Stimulated activated naive CD4-positive, alpha-beta T cell (primary cell): Measurements from ENCODE around the gene LRFN4.
"Not testable (repeated sequence)": the region's sequence is repeated elsewhere in the genome, so short reads cannot be mapped to it uniquely, and the experiment has no call there.

Source experiments
- DNase-seq, 6 experiments: peaks; one replicate each; lab custom pipeline; 2025; lab: John Stamatoyannopoulos, UW

LRFN4 gene

GRCh38 chr11:66856496-66857233, at the start of gene LRFN4:
Gene LRFN4 (plus strand): TSS chr11:66857064. CDS start chr11:66857745, 681 bp downstream.
- DNase-seq, result peak; percentile 27 to 62 (median 42)

- DNase-seq, result no peak
These were observed 47.3 kb upstream of the LRFN4 start for GRCh38 chr11:66809592-66809991.

DNA sequence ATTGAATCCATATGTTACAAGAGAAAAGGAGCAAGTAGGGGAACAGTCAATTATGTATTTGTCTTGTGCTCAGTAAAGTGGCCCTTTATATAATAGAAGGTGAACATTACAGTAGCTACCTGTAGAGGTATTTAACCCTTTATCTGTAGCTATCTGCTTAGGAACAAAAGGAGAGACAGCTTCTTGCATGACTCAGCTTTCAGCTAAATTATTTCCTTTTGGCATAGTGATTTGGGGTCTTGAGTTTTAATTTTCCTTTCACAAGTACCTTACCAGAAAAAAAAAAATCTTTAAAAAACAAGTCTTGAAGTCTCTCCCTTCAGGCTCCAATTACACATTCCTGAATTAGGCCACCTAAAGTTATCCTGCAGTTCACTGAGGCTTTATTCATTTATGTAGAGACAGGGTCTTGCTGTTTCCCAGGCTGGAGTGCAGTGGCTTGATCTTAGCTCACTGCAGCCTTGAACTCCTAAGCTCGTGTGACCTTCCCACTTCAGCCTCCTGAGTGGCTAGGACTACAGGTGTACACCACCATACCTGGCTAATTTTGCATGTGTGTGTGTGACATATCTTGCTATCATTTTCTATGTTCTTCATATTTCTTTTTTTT, 46.2 kb upstream of the LRFN4 start:
- DNase-seq, result no peak

DNA sequence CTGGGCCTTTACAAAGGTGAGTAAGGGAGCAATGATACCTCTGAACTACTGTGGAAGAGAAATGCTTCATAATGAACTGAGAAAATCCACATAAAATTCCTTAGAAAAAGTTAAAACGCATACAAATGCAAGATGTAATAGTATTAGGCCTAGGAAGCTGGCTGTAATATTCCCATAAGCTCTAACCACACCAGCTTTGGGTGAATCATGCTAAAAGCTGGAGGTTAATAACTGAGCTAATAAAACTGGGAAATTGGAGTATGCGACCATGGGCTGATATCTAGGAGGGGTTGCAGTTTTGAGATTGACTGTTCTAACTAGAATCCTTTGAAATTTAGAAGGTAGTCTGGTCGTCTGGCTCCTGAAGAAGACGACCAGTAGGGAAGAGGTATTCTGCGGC, 42.2 kb upstream of the LRFN4 start:
- no peak for DNase-seq

- no peak for DNase-seq
These were observed 41.2 kb upstream of the LRFN4 start for GRCh38 chr11:66815646-66816045.

DNA sequence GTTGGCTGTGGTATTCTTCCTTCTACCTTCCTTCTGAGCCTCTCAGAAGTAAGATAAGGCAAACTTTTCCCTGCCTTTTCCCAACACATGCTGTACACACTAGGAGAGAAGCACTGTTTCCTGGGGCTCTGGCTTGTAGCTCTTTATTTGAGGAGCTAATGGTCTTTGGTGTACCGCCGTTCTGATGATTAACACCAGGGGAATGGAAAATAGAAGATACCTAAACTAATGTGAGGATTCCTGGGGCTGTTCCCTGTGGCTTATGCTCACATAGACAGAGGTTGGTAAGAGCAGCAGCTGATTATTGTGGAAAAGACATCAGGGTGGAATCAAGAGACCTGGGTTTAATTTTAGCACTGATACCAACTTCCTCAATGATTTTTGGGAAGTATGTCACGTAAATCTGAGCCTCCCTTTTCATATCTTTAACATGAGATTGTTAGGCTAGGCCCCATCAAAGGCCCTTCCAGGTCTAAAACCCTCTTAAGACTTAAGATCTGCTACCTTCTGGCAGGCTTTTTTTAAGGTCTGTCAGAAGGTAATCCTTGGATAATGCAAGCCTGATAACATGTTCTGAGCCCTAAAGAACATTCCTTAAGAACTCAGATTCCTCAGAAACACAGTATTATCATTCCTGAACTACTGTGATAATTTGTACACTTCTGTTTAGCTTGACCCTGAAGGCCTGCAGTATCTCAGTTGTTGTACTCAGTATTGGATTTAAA, 38.5 kb upstream of the LRFN4 start:
- no peak for DNase-seq

- no peak for DNase-seq
These were observed 36.5 kb upstream of the LRFN4 start for GRCh38 chr11:66820381-66820780.

DNA sequence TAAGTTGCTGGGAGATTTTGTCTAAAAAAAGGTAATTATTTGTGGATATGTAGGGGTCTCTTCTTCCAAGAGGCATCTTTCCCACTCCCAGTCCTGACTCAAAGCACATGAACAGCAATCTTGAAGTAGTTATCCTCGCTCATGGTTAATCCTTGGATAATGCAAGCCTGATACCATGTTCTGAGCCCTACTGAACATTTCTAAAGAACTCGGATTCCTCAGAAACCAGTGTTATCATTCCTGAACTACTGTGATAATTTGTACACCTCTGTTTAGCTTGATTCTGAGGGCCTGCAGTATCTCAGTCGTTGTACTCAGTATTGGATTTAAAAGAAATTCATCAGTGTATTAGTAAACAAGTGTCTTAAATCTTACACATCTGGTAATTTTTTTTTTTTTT, 36.0 kb upstream of the LRFN4 start:
- no peak for DNase-seq

- no peak for DNase-seq
These were observed 33.2 kb upstream of the LRFN4 start for GRCh38 chr11:66823700-66824099.

GRCh38 chr11:66824573-66824972, 32.3 kb upstream of the LRFN4 start:
- not testable (repeated sequence) for DNase-seq

GRCh38 chr11:66834539-66834845, 22.4 kb upstream of the LRFN4 start:
- no peak for DNase-seq

DNA sequence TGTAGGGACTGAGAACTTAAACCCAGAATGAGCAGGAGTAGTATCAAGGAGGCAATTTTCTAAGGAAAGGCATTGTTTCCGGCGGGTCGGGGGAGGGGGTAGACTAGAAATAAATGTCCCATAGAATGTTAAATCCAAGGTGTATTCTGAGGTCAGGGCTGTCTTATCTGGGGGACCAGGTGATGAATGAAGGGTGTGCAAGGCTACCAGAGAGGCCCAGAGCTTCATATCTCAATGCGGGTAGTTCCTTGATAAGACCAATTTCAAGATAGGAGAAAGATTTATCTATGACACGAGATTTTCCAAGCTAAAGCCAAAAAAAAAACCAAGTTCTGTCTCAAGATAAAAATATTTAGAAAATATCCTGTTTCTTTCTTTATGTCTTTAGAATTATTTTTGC, 21.9 kb upstream of the LRFN4 start:
- DNase-seq, result no peak

DNA sequence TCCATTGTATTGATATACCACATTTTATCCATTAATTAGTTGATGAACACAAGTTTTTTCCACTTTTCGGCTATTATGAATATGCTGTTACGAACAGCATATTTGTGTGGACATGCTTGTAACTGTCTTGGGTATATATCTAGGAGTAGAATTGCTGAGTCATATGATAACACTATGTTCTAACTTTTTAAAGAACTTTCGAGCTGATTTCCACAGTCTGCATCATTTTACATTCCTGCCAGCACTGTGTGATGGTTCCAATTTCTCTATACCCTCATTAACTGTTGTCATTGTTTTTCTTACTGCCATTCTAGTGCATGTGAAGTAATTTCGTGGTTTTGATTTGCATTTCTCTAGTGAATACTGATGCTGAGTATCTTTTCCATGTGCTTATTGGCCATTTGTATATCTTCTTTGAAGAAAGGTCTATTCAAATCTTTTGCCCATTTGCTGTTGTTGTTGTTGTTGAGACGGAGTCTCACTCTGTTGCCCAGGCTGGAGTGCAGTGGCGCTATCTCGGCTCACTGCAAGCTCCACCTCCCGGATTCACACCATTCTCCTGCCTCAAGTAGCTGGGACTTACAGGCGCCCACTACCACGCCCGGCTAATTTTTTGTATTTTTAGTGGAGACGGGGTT, 21.0 kb upstream of the LRFN4 start:
- no peak for DNase-seq

DNA sequence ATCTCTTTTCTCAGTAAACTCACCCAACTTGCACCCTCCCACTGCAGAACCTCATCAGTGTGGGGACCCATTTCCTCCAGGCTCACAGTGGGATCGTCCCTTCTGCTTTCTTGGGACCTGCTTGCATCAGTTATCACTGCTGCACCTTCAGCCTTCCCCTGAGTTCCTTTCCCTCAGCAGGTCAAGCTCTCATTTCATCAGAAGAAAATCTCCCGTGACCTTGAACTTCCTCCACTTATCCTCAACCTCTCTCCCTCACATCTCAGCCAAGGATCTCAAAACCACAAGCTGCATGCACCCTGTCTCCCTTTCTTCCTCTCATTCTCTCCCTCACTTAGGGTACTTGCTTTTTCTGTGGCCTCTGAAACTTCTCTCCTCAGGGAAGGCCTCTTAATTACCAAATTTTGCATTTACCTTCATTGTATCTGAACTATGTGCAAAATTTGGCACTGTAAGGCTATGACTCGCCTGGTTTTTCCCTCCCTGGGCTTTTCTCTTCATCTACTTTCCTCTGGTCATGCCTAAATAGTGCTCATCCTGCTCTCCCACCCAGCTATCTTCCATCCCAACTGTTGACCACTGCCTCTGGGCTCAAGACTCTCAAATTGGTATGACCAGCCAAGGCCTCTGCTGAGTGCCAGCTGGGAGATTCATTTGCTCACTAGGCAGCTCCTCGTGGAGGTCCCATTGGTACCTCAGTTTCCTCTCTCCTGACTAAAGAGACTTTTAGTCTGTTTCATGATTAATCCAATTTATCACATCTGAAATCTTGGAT, 16.4 kb upstream of the LRFN4 start:
- no peak for DNase-seq

DNA sequence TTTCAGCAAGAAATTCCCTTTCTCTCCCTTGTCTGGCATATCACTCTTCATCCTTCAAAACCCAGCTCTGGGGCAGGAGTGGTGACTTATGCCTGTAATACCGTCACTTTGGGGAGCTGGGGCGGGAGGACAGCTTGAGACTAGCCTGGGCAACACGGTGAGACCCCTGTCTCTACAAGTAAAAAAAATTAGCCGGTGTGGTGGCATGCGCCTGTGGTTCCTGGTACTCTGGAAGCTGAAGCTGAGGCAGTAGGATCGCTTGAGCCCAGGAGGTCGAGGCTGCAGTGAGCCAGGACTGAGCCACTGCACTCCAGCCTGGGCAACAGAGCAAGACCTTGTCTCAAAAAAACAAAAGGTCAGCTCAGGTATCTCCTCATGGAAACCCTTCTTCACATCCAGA, 15.0 kb upstream of the LRFN4 start:
- DNase-seq, result no peak

GRCh38 chr11:66842501-66842895, 14.4 kb upstream of the LRFN4 start:
- no peak for DNase-seq

DNA sequence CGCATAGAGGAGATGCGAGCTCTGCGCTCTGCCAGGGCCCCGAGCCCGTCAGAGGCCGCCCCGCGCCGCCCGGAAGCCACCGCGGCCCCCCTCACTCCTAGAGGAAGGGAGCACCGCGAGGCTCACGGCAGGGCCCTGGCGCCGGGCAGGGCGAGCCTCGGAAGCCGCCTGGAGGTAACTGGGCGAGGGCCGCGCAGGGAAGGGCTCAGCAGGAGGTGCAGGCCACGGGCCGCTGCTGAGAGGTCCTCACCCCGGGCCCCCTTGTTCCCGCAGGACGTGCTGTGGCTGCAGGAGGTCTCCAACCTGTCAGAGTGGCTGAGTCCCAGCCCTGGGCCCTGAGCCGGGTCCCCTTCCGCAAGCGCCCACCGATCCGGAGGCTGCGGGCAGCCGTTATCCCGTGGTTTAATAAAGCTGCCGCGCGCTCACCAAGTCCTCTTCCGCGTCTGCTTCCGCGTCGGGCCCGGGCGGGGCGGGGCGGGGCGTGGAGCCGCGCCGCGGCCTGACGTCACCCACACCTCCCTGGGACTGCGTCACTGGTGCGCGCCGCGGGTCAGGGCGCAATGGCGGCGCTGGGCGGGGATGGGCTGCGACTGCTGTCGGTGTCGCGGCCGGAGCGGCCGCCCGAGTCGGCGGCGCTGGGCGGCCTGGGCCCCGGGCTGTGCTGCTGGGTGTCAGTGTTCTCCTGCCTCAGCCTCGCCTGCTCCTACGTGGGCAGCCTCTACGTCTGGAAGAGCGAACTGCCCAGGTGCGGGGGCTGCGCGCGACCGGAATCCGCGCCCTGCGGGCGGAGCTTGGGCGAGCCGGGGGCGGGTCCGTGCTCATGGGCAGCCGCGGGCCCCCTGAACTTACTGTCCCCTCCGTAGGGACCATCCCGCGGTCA, 13.7 kb upstream of the LRFN4 start, which contains the start of gene RCE1:
TSS of gene RCE1 (plus strand) at position 546 of the 880 bp plus-strand sequence. CDS start at position 561, 15 bp downstream.
- DNase-seq, result peak; percentile 85 to 93 (median 86)

GRCh38 chr11:66843776-66844495, 12.9 kb upstream of the LRFN4 start:
- DNase-seq, result no peak

GRCh38 chr11:66844496-66845142, 12.2 kb upstream of the LRFN4 start:
- DNase-seq, result no peak
